ENCODE data around the gene S1PR2.
"Not testable (repeated sequence)": the region's sequence is repeated elsewhere in the genome, so short reads cannot be mapped to it uniquely, and the experiment has no call there.

Gene S1PR2

DNA sequence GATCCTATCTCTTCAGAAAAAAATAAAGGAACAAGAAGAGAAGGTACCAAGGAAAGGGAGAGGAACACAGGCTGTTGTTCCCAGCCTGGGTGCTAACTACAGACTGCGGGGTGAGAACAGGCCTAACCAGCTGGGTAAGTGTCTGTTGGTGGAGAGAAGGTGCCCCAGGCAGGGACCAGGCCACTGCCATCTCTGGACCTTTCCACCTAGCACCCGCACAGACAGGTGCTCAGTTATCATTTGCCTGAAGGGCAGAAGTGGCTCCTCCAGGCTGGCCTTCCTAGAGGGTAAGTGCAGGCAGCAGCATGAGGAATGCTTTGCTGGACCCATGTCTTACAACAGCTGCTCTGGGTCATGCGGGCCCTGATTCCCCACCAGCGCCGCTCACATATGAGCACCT is 46.5 kb downstream of the S1PR2 start:
- DNase-seq = no peak

DNA sequence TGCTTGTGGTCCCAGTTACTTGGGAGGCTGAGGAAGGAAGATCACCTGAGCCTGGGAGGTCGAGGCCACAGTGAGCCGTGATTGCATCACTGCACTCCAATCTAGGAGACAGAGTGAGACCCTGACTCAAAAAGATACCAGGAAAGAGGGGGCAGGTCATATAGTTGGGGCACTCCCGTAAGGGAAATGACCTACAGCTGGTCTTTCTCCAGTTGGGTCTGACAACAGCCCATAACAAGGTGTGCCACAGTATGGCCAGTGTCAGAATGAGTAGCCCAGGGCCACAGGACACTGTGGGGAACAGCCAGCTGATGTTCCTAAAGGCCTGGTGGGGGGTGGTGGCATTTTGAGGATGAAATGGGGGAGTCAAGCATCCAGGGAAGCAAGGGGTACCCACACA is 47.2 kb downstream of the S1PR2 start:
- DNase-seq = no peak

DNA sequence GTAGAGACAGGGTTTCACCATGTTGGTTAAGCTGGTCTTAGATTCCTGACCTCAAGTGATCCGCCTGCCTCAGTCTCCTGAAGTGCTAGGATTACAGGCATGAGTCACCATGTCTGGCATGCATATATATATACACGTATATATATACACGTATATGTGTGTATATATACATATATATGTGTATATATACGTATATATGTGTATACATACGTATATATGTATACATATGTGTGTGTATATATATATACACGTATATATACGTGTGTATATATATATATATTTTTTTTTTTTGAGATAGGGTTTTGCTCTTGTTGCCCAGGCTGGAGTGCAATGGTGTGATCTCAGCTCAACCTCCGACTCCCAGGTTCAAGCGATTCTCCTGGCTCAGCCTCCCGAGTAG is 48.3 kb downstream of the S1PR2 start:
- DNase-seq = no peak

DNA sequence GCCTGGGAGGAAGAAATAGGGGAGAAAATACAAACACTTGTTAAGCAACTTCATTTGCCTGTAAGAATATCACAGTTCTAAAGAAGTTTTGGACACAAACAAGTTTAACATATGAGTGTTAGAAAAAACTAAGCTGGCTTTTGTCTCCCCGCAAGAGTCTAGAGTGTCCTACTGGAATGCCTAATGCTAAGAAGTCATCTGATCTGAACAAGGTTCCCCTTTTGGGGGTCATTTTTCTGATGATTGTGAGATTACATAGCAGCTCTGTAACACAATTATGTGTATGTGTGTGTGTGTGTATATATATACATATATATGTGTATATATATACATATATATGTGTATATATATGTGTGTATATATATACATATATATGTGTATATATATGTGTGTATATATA is 49.1 kb downstream of the S1PR2 start:
- DNase-seq = no peak

DNA sequence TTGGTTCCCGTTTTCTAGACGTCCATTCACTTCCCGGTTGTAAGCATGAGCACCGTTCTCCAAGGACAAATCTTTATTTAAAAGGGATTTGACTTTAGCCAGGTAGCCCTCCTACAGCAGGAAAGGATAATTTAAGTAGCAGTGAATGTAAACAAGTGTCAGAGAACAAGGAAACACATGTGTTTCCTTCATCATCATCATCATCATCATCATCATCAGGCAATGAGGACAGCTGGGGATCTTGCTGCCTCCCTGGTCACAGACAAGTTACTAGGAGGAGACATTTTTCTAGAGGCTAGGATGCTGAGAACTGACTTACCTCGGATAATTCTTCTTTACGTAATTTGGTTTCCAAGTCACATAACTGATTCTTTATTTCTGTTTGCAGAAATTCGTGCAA is 50.7 kb downstream of the S1PR2 start:
- no peak for DNase-seq

DNA sequence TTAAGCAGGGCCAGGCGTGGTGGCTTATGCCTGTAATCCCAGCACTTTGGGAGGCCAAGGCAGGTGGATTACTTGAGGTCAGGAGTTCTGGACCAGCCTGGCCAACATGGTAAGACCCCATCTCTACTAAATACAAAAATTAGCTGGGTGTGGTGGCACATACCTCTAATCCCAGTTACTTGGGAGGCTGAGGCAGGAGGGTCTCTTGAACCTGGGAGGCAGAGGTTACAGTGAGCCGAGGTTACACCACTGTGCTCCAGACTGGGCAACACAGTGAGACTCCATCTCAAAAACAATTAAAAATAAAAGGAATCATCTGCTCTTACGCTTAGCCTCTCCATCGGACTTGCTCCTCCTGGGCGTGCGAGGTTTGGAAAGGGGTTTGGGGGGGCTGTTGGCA is 51.1 kb downstream of the S1PR2 start:
- DNase-seq = not testable (repeated sequence)

DNA sequence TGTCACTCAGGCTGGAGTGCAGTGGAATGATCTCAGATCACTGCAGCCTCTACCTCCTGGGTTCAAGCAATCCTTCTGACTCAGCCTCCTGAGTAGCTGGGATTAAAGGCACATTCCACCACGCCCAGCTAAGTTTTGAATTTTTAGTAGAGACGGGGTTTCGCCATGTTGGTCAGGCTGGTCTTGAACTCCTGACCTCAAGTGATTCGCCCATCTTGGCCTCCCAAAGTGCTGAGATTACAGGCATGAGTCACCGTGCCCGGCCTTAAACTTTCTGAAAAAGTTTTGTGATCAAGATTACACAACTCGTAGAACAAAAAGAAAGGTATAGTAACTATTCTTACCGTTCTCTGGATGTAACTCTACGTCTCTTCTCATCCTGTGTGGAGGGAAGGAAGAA is 57.6 kb downstream of the S1PR2 start:
- no peak for DNase-seq
